OCI-LY3 (cell line): ENCODE data around the gene TIGD3.

ENCODE experiments used
- CTCF ChIP-seq: fragments of 200-600, 300-600 bp; sonication (generic); IDR thresholded peaks from 2 replicates; pipeline ENCODE4 v1.5.1; 2014; ENCODE audit warnings: antibody characterized with exemption, low read length, low read depth
- EZH2phosphoT487 ChIP-seq: fragments of 200-600 bp; shearing (Covaris generic); IDR thresholded peaks from 2 replicates; pipeline ENCODE4 v1.6.1; 2018; ENCODE audit warnings: antibody characterized with exemption, mixed run types, low read depth

GRCh38 chr11:65404638-65405339 is 50.2 kb downstream of the TIGD3 start:
- TF ChIP-seq CTCF = no peak
- no peak for TF ChIP-seq EZH2phosphoT487
